Type B pancreatic cell (in vitro differentiated cells): ENCODE results near the gene APP. TPM values are rescaled to one million over a fixed set of nuclear protein-coding genes. Genes with fewer than 3 reads are reported as not detected.

Source experiments
- DNase-seq: peaks from one replicate; pipeline ENCODE4 v3.0.0; 2021; ENCODE audit warnings: mixed read lengths; ENCODE audit not compliant: unreplicated experiment; ENCODE audit errors: extremely low spot score
- H3K27ac Mint-ChIP-seq: 2 replicates; pipeline ENCODE4 v1.8.0; 2021; ENCODE audit warnings: mild to moderate bottlenecking, mixed read lengths
- H3K27me3 Mint-ChIP-seq: 2 replicates; pipeline ENCODE4 v1.8.0; 2021; ENCODE audit warnings: mixed read lengths
- H3K36me3 Mint-ChIP-seq: 2 replicates; pipeline ENCODE4 v1.8.0; 2021; ENCODE audit warnings: mixed read lengths
- H3K4me1 Mint-ChIP-seq: one replicate; pipeline ENCODE4 v1.8.0; 2021; ENCODE audit warnings: mixed read lengths; ENCODE audit not compliant: unreplicated experiment
- H3K4me3 Mint-ChIP-seq: 2 replicates; pipeline ENCODE4 v1.8.0; 2021; ENCODE audit warnings: mild to moderate bottlenecking, mixed read lengths
- H3K9me3 Mint-ChIP-seq: 2 replicates; pipeline ENCODE4 v1.8.0; 2021; ENCODE audit warnings: mixed read lengths
- CTCF ChIP-seq: fragments of 200-600 bp; sonication (generic); conservative IDR thresholded peaks from 2 replicates; pipeline ENCODE4 v1.5.0; 2021; ENCODE audit warnings: antibody characterized with exemption, mild to moderate bottlenecking
- total RNA-seq: library from RNA; stranded (reverse); gene quantifications from 2 replicates; pipeline ENCODE4 v1.2.1, GENCODE V29; 2021; ENCODE audit warnings: low replicate concordance

APP gene
- total RNA-seq, 1 donor from 2014 or later, result 415 TPM

- no peak for TF ChIP-seq CTCF
- peaks cover 19% of the 10 kb centered on the region for H3K4me1 Mint-ChIP-seq
- H3K36me3 Mint-ChIP-seq, result peaks cover 42% of the 10 kb centered on the region
- no peak overlapping the region for H3K27ac Mint-ChIP-seq
- no peak for DNase-seq
- no peaks in the 10 kb centered on the region for H3K9me3 Mint-ChIP-seq
- H3K4me3 Mint-ChIP-seq, result no peak overlapping the region
- no peaks in the 10 kb centered on the region for H3K27me3 Mint-ChIP-seq
Measured at GRCh38 chr21:25984538-25984937, 186.0 kb downstream of the APP start.

- peaks cover 14% of the 10 kb centered on the region for H3K4me1 Mint-ChIP-seq
- TF ChIP-seq CTCF, result no peak
- no peak overlapping the region for H3K4me3 Mint-ChIP-seq
- H3K27me3 Mint-ChIP-seq, result no peaks in the 10 kb centered on the region
- H3K9me3 Mint-ChIP-seq, result no peaks in the 10 kb centered on the region
- no peak overlapping the region for H3K27ac Mint-ChIP-seq
- peaks cover 38% of the 10 kb centered on the region for H3K36me3 Mint-ChIP-seq
- DNase-seq, result no peak
Measured at GRCh38 chr21:25983745-25984144, 186.8 kb downstream of the APP start.

- no peak for DNase-seq
- Mint-ChIP-seq H3K36me3 (peaks cover 47% of the 10 kb centered on the region), H3K9me3 (no peaks in the 10 kb centered on the region), H3K27me3 (no peaks in the 10 kb centered on the region), H3K27ac (no peak overlapping the region), H3K4me1 (peaks cover 12% of the 10 kb centered on the region), H3K4me3 (no peak overlapping the region)
- no peak for TF ChIP-seq CTCF
Measured at GRCh38 chr21:25980710-25981109, 189.9 kb downstream of the APP start.

GRCh38 chr21:25979845-25980616, 190.5 kb downstream of the APP start:
- H3K4me3 Mint-ChIP-seq, result no peak overlapping the region
- no peak for DNase-seq
- H3K9me3 Mint-ChIP-seq, result no peaks in the 10 kb centered on the region
- H3K27ac Mint-ChIP-seq, result no peak overlapping the region
- no peaks in the 10 kb centered on the region for H3K27me3 Mint-ChIP-seq
- TF ChIP-seq CTCF, result no peak
- peaks cover 7% of the 10 kb centered on the region for H3K4me1 Mint-ChIP-seq
- peaks cover 48% of the 10 kb centered on the region for H3K36me3 Mint-ChIP-seq

GRCh38 chr21:25977068-25977611, 193.4 kb downstream of the APP start:
- Mint-ChIP-seq H3K4me3 (no peak overlapping the region), H3K27me3 (no peaks in the 10 kb centered on the region)
- no peak for DNase-seq

More at GRCh38 chr21:25977068-25977611, 193.4 kb downstream of the APP start:
- peak overlapping the region; percentile 18 for H3K27ac Mint-ChIP-seq
- H3K36me3 Mint-ChIP-seq, result peaks cover 72% of the 10 kb centered on the region
- H3K4me1 Mint-ChIP-seq, result peaks cover 7% of the 10 kb centered on the region
- no peak for TF ChIP-seq CTCF
- H3K9me3 Mint-ChIP-seq, result no peaks in the 10 kb centered on the region
